Liver (tissue), 3 donors: Measurements from ENCODE around the gene FCHO2.

Experiments
- ATF3 ChIP-seq: IDR thresholded peaks from 2 replicates; pipeline ENCODE4 v1.6.1; 2016; ENCODE audit warnings: antibody characterized with exemption
- FOXA1 ChIP-seq: IDR thresholded peaks from 2 replicates; pipeline ENCODE4 v1.6.1; 2016; ENCODE audit warnings: antibody characterized with exemption
- FOXA2 ChIP-seq: IDR thresholded peaks from 2 replicates; pipeline ENCODE4 v1.6.1; 2016; ENCODE audit warnings: antibody characterized with exemption
- GABPA ChIP-seq, 2 donors: IDR thresholded peaks in 1 of 2; conservative IDR thresholded peaks in 1 of 2; 2 replicates each; pipeline ENCODE4 v1.6.1; 2016; ENCODE audit warnings: antibody characterized with exemption in 2 of 2, mild to moderate bottlenecking in 1 of 2, moderate library complexity in 1 of 2
- HNF4A ChIP-seq, 2 donors: conservative IDR thresholded peaks; 2 replicates each; pipeline ENCODE4 v1.6.1; 2016; ENCODE audit warnings: antibody characterized with exemption in 2 of 2, mild to moderate bottlenecking in 2 of 2
- JUND ChIP-seq, 2 donors: IDR thresholded peaks; 2 replicates each; pipeline ENCODE4 v1.6.1; 2016; ENCODE audit warnings: antibody characterized with exemption in 2 of 2
- NR2F2 ChIP-seq: IDR thresholded peaks from 2 replicates; pipeline ENCODE4 v1.6.1; 2016; ENCODE audit warnings: antibody characterized with exemption
- REST ChIP-seq: IDR thresholded peaks from 2 replicates; pipeline ENCODE4 v1.6.1; 2016; ENCODE audit warnings: antibody characterized with exemption, mild to moderate bottlenecking
- SP1 ChIP-seq: IDR thresholded peaks from 2 replicates; pipeline ENCODE4 v1.6.1; 2018; ENCODE audit warnings: antibody characterized with exemption, mild to moderate bottlenecking
- TAF1 ChIP-seq: conservative IDR thresholded peaks from 2 replicates; pipeline ENCODE4 v1.6.1; 2016; ENCODE audit warnings: antibody characterized with exemption, mild to moderate bottlenecking
- YY1 ChIP-seq: IDR thresholded peaks from 2 replicates; pipeline ENCODE4 v1.6.1; 2016; ENCODE audit warnings: antibody characterized with exemption, mild to moderate bottlenecking
- TF ChIP-seq, protein P1 (sequence below): fragments of 150-350 bp; IDR thresholded peaks from 2 replicates; pipeline ENCODE4 v1.5.1; 2017; ENCODE audit warnings: improper control_type of control experiment, low read depth, low read length; ENCODE audit not compliant: missing input control
- TF ChIP-seq, protein P2 (sequence below): IDR thresholded peaks from 2 replicates; pipeline ENCODE4 v1.6.1; 2016; ENCODE audit warnings: antibody characterized with exemption
- TF ChIP-seq, protein P3 (sequence below): IDR thresholded peaks from 2 replicates; pipeline ENCODE4 v1.6.1; 2016; ENCODE audit warnings: antibody characterized with exemption
- donor health status: healthy.
- donor health status: healthy.

DNA sequence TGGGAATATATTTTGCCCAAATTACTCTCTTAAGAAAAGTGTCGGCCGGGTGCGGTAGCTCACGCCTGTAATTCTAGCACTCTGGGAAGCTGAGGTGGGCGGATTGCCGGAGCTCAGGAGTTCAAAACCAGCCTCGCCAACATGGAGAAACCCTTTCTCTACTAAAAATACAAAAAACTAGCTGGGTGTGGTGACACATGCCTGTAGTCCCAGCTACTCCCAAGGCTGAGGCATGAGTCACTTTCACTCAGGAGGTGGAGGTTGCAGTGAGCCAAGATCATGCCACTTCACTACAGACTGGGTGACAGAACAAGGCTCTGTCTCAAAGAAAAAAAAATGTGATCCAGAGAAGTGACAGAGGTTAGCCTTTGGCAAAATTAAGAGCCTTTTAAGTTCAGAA lies 138.1 kb downstream of the FCHO2 start:
- TF ChIP-seq SP1, result no peak
- TF ChIP-seq, protein P1, sequence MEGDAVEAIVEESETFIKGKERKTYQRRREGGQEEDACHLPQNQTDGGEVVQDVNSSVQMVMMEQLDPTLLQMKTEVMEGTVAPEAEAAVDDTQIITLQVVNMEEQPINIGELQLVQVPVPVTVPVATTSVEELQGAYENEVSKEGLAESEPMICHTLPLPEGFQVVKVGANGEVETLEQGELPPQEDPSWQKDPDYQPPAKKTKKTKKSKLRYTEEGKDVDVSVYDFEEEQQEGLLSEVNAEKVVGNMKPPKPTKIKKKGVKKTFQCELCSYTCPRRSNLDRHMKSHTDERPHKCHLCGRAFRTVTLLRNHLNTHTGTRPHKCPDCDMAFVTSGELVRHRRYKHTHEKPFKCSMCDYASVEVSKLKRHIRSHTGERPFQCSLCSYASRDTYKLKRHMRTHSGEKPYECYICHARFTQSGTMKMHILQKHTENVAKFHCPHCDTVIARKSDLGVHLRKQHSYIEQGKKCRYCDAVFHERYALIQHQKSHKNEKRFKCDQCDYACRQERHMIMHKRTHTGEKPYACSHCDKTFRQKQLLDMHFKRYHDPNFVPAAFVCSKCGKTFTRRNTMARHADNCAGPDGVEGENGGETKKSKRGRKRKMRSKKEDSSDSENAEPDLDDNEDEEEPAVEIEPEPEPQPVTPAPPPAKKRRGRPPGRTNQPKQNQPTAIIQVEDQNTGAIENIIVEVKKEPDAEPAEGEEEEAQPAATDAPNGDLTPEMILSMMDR, result no peak
- no peak for TF ChIP-seq FOXA1
- TF ChIP-seq YY1, result no peak
- TF ChIP-seq, protein P2, sequence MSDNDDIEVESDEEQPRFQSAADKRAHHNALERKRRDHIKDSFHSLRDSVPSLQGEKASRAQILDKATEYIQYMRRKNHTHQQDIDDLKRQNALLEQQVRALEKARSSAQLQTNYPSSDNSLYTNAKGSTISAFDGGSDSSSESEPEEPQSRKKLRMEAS, result no peak
- TF ChIP-seq REST, result no peak
- no peak for TF ChIP-seq HNF4A (conservative IDR thresholded peaks at IDR 0.05)
- no peak for TF ChIP-seq TAF1
- no peak for TF ChIP-seq JUND (IDR thresholded peaks at IDR 0.05)
- TF ChIP-seq, protein P3, sequence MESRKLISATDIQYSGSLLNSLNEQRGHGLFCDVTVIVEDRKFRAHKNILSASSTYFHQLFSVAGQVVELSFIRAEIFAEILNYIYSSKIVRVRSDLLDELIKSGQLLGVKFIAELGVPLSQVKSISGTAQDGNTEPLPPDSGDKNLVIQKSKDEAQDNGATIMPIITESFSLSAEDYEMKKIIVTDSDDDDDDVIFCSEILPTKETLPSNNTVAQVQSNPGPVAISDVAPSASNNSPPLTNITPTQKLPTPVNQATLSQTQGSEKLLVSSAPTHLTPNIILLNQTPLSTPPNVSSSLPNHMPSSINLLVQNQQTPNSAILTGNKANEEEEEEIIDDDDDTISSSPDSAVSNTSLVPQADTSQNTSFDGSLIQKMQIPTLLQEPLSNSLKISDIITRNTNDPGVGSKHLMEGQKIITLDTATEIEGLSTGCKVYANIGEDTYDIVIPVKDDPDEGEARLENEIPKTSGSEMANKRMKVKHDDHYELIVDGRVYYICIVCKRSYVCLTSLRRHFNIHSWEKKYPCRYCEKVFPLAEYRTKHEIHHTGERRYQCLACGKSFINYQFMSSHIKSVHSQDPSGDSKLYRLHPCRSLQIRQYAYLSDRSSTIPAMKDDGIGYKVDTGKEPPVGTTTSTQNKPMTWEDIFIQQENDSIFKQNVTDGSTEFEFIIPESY, result no peak
- no peak for TF ChIP-seq FOXA2
- no peak for TF ChIP-seq NR2F2
- TF ChIP-seq ATF3, result no peak
- no peak for TF ChIP-seq GABPA (IDR thresholded peaks at IDR 0.05 in 1 of 2, conservative IDR thresholded peaks at IDR 0.05 in 1 of 2)
